ENCODE measurements around the gene FRY. TPM values are rescaled to one million over a fixed set of nuclear protein-coding genes. Genes with fewer than 3 reads are reported as not detected.

FRY gene
- total and polyA plus RNA-seq, 4 donors, result 6.2 to 31.2 (median 12.7) TPM

GRCh38 chr13:32298695-32299094 lies 267.1 kb downstream of the FRY start (continued):
- peak in 1 of 2 donors; percentile 38 for TF ChIP-seq JUND (IDR thresholded peaks at IDR 0.05)
- no peak for TF ChIP-seq CTCF (IDR thresholded peaks at IDR 0.05; ENCODE audit: low read depth, low read length, missing input control)
- no peak for TF ChIP-seq MAX (IDR thresholded peaks at IDR 0.05)
- TF ChIP-seq RXRA (IDR thresholded peaks at IDR 0.05), result peak; percentile 67 to 81

- TF ChIP-seq TAF1 (conservative IDR thresholded peaks at IDR 0.05) (no peak), REST (IDR thresholded peaks at IDR 0.05) (no peak), RAD21 (IDR thresholded peaks at IDR 0.05) (no peak), ATF3 (IDR thresholded peaks at IDR 0.05) (no peak), ZBTB33 (IDR thresholded peaks at IDR 0.05) (no peak), SP1 (IDR thresholded peaks at IDR 0.05) (no peak), HNF4A (conservative IDR thresholded peaks at IDR 0.05) (no peak), RXRA (IDR thresholded peaks at IDR 0.05) (no peak), JUND (IDR thresholded peaks at IDR 0.05) (no peak), FOXA1 (IDR thresholded peaks at IDR 0.05) (no peak), GABPA (IDR thresholded peaks at IDR 0.05 in 1 of 2, conservative IDR thresholded peaks at IDR 0.05 in 1 of 2) (no peak), YY1 (IDR thresholded peaks at IDR 0.05) (no peak), MAX (IDR thresholded peaks at IDR 0.05) (no peak), FOXA2 (IDR thresholded peaks at IDR 0.05) (no peak), CTCF (IDR thresholded peaks at IDR 0.05; ENCODE audit: low read depth, low read length, missing input control) (no peak)
- no peak for DNase-seq (ENCODE audit: low spot score)
- H3K27me3 ChIP-seq (ENCODE audit: control insufficient read depth in 4 of 4, insufficient read depth in 4 of 4, low read length in 3 of 4), result no peaks in the 10 kb centered on the region
- 79% methylated on average over 4 of the region's 4 CpGs for WGBS
- H3K36me3 ChIP-seq (ENCODE audit: control insufficient read depth in 4 of 4, insufficient read depth in 3 of 4, low read depth in 1 of 4, low read length in 3 of 4), result peaks cover 3 to 10% (median 4%) of the 10 kb centered on the region in 4 donors
- H3K27ac ChIP-seq (ENCODE audit: low read depth in 1 of 2, low read length in 2 of 2), result no peak overlapping the region
- no peak overlapping the region for H3K9ac ChIP-seq (ENCODE audit: low read depth in 1 of 2, low read length in 2 of 2)
- H3K9me3 ChIP-seq (ENCODE audit: control insufficient read depth in 4 of 4, low read length in 3 of 4), result no peaks in the 10 kb centered on the region
- peaks cover 2 to 9% (median 6%) of the 10 kb centered on the region in 4 donors for H3K4me1 ChIP-seq (ENCODE audit: control insufficient read depth in 4 of 4, insufficient read depth in 4 of 4, low read length in 3 of 4)
- no peak overlapping the region for H3K4me3 ChIP-seq (ENCODE audit: low read depth in 1 of 3, low read length in 3 of 3)
Measured at GRCh38 chr13:32299893-32300292, 268.3 kb downstream of the FRY start.
